Measurements from ENCODE around the gene GCDH. TPM values are rescaled to one million over a fixed set of nuclear protein-coding genes. Genes with fewer than 3 reads are reported as not detected.

Gene GCDH
- total and polyA plus RNA-seq, 2 of the 8 experiments (the other 6 are each of a cell fraction or from before 2014, with no cell fraction given) = 67.3 to 89.4 TPM

- TF ChIP-seq CHD7 (IDR thresholded peaks at IDR 0.05; ENCODE audit: insufficient replicate concordance, low read length) = no peak
- TF ChIP-seq CBX5 (IDR thresholded peaks at IDR 0.05; ENCODE audit: low read depth, low read length) = no peak
- no peak for TF ChIP-seq SIN3A (conservative IDR thresholded peaks at IDR 0.05 in 1 of 2, IDR thresholded peaks at IDR 0.05 in 1 of 2; ENCODE audit: low read depth in 1 of 2, low read length in 2 of 2)
- no peak for TF ChIP-seq TAF1 (IDR thresholded peaks at IDR 0.05; ENCODE audit: low read depth, low read length)
- TF ChIP-seq ZNF274 (IDR thresholded peaks at IDR 0.05; ENCODE audit: borderline replicate concordance, extremely low read depth, low read length) = no peak
Measured at GRCh38 chr19:12843328-12843727, 47.6 kb upstream of the GCDH start (continued).
